IPS DF 19.7 (cell line): ENCODE results near the gene TRDMT1.

Source experiments
- DNase-seq: peaks from one replicate; pipeline ENCODE4 v3.0.0-alpha.2; 2013; ENCODE audit warnings: low read depth, low spot score

Gene TRDMT1

DNA sequence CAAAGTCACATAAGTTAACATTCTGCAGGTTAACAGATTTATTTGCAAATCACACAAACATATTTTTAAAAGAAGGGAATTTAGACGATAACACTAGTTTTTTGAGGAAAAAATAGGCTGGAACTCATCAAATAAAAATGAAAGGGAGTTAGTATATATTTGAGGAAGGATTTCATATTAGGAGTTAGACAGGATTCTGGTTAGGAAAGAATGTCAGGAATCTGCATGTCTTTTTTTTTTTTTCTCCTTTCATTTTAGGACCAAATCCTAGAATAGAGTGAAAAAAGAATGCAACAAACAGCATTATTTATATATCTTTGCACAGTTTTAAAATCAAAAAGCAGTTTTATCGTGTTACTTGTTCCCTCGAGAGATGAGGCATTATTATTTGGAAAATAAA lies 8.9 kb upstream of the TRDMT1 start:
- DNase-seq, result no peak

DNA sequence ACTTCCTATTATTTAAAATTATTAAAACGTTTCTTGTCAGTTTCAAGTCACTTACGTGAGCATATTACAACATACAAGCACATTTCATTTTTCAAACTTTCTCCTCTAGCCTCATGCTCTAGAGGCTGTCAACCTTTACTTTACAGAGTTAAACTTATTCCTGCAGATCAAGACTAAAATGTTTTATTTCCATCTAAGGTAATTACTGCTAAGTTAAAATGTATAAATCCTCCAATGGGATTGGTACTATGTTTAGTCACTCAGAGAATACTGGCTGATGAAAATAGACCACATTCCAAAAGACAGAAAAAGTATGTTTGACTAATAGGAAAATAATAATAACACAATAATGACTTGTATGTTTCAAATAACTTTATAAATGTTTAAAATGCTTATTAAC lies 8.4 kb upstream of the TRDMT1 start:
- DNase-seq, result no peak

DNA sequence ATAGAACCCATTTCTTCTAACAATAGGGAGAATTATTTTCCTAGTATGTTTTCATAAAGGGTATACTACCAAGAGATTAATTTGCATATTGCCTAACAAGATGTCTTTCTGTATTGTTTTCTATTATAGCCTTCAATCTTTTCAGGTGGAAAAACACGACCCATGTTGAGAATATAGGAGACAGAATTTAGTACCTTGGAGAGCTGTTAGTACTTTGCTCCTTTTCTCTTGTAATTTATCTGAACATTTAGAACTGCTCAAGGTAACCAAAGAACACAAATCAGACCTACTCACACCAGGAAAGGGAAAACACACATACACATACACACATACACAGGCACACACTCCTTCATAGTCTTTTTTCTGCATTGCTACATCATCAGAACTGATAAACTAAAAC lies 7.8 kb upstream of the TRDMT1 start:
- DNase-seq, result no peak

DNA sequence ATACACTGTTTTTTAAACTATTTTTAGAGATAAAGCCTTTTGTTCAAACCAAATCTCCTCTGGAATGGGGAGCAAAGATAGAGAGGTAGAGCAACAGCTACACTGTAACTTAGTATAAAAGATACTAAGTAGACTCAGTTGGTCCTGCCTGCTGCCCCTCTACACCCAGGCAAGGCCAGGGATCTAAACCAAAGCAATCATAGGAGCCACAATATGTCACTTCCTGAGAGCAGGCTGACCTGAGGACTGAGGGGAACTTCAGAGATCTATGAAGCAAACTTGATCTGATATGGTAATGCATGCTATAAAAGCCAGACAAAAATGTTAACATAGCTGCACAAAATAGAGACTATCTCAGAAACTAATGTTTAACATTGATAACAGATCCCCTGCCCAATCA lies 7.0 kb upstream of the TRDMT1 start:
- DNase-seq, result no peak

DNA sequence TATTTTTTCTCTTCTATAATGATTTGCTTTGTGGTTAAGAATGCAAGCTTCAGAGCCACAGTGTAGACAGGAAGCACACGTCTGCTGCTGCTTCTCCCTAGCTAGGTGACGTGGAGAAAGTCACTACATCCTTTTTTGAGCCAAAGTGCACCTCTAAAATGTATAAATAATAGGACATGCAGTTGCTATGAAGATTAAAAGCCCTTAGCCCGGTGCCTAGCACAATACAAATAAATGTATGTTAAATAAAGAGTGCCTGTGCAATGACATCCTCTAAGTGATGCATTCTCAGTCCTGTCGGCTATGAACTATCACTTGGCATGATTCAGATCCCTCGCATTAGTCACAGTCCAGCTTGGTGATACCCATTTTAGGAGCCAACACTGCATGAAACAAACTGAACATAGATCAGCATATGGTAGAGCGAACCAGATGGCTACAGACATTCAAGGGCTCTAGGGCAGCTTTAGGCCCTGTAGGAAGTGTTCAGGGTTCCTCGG lies 4.8 kb upstream of the TRDMT1 start:
- no peak for DNase-seq

DNA sequence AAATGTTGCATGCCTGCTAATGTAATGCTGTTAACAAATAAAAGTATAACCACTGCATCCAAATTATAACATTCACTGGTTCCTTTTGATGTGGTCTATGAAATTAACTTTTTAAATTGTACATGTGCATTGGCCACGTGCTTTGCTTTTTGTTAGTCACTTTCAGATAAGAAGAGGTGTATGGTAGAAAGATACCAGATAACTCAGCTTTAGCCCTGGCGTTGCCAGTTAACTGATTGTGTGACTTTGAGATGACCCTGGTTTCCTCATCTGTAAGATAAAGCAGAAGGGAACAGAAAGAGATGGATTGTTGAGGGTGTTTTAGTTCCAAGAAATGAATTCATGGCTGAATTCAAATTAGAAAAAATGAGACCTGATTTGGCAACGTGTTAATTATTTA lies 1.9 kb upstream of the TRDMT1 start:
- no peak for DNase-seq

DNA sequence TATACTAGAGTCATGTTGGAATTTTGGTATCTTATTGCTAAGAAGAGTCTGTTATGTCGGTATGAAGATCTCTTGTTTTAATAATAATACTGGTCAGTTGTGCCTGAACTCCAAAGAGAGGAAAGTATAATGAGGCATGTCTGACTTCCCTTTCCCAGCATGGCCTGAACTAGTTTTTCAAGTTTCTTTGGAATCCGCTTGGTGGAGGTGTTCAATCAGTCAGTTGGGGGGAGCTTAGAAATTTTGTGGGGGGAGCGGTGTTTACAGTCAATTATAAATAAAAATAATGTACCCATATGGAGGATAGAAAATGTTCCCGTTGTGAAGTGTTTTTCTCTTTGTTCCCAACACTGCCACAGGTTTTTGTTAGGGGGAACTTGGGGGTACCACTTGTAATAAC lies 1.5 kb upstream of the TRDMT1 start:
- no peak for DNase-seq

DNA sequence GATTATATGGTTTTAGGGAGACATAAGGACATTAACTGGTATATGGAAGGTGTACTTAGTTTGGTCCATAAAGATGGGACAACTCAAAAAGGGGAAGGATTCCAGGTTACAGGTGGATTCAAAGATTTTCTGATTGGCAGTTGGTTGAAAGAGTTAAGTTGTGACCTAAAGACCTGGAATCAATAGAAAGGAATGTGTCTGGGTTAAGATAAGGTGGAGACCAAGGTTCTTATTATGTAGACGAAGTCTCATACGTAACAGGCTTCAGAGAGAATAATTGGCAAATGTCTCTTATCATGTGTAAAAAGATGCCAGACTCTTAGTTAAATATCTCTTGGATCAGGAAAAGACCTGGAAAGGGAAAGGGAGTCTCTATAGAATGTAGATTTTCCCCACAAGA lies 1.0 kb upstream of the TRDMT1 start:
- DNase-seq, result no peak

DNA sequence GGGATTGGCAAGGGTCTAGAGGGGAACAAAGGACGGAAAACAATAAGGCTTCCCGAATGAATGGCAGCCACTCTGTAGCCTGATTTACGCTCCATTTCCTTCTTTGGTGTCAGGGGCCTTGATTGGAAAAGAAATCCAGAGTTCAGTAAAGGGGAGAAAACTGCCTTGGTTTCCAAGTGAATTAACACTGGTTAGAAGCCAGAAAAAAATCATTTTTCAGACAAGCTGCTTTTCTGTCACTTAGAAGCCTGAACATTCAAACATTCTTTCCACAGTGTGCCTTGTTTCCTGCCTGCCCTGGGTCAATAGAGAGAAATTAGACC lies 283 bp upstream of the TRDMT1 start:
- no peak for DNase-seq

DNA sequence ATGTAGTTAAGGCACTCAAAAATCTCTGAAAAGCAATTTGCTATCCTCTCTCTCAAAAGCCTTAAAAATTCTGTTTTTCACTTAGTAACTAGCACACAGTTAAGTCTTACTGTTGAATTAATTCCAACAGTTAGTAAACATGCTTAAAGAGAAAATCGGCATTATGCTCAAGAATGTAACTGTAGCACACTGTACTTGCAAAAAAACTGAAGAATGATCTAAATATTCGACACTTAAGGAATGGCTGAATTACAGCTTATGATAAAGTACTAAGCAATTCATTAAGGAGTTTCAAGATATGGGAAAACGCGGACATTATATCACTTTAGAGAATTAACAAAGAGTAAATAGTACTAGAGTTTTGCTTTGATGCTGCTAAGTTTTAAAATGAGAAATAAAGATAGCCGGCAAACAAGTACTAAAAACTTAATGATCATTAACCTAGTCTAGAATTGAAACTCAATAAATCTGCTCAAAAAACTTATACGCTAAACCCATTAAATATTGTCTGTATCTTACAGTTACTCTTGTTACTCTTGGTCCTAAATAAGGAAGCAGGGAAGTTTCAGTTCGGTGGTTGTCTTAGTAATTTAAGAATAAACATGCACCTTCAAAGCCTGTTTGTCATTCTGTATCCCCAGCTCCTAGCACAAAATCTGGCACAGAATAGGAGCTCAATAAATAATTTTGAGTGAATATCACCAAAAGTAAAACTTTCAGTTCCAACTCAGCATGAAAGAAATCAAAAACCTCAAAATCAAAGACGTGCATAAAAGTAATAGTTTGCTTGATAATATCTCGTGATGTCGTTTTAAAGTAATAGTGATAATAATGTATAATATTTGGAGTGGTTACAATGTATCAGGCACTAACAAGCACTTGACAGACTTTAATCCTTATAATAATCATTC lies 1.2 kb downstream of the TRDMT1 start:
- no peak for DNase-seq

DNA sequence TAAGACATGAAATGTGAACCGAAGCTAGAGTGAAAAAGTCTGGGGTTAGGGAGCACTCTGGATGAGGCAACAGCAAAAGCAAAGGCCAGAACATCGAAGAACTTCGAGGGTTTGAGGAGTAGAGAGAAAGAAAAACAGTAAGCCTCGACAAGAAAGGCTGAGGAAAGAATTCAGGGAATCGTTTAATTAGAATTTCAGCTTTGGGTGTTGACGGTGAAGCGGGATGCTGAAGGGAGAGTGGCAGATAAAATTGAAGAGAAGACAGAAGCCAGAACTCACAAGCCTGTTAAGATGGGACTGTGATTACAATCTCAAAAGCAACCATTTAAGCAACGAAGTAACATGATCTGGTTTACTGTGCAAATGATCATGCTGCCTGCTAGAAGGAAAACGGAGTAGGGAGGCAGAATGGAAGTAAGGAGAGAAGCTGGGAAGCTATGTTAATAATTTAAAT lies 2.1 kb downstream of the TRDMT1 start:
- DNase-seq, result no peak

DNA sequence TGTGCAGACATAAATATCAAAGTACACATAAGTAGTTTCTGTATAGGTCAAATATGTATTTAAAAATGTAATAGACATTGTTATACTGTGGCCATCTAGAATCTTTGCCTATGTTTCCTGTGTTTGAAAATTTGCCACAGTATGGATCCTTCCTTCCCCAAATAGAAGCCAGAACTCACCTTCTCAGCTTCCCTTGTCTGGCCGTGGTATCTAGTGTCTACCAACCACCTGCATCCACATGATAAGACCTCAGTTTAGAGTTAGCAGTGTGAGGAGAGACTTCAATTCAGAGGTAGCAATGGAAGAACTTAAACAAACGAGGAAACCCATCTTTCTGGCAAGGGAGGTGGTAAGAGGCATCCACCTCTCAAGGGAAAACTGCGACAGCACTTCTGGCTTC lies 4.9 kb downstream of the TRDMT1 start:
- no peak for DNase-seq

DNA sequence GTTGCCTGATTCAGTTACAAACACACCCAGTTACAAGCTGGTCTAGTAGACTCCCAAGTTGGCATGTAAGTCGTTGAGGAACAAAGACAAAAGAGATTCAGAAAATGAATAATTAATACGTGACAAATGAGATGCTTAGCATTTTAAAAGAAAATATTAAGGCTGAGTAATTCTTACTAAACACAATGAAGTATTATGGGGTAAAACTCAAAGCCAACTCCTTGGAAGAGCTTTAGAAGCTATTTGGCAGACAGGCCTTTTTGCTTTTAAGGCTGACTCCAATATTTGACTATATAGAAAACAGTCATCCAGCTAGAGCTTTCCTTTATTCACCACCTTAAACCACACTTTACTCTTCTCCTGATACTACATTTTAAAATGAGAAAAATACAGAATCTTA lies 5.4 kb downstream of the TRDMT1 start:
- no peak for DNase-seq

DNA sequence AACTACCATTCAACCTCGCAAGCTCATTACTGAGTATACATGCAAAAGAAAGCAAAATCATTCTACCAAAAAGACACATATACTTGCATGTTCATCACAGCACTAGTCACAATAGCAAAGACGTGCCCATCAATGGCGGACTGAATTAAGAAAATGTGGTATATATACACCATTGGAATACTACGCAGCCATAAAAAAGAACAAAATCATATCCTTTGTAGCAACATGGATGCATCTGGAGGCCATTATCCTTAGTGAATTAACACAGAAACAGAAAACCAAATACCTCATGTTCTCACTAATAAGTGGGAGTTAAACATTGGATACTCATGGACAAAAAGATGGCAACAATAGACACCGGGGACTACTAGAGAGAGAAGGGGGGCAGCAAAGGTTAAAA lies 6.4 kb downstream of the TRDMT1 start:
- DNase-seq, result no peak

DNA sequence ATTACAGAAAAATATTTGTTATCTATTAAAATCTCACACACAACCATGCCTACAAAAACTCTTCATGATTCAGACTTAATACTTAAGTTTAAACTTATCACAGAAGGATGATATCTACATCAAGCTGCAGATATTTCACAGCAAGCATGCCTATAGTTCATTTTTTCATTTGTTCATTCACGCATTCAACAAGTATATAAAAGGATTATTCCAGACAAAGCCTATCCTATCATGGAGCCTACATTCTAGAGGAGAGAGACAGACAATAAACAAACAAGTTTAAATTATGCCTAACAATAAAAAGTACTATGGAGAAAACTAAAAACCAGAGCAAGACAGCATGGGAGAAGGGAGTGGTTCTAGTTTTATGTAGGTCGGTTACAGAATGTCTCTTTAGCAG lies 10.9 kb downstream of the TRDMT1 start:
- DNase-seq, result no peak

DNA sequence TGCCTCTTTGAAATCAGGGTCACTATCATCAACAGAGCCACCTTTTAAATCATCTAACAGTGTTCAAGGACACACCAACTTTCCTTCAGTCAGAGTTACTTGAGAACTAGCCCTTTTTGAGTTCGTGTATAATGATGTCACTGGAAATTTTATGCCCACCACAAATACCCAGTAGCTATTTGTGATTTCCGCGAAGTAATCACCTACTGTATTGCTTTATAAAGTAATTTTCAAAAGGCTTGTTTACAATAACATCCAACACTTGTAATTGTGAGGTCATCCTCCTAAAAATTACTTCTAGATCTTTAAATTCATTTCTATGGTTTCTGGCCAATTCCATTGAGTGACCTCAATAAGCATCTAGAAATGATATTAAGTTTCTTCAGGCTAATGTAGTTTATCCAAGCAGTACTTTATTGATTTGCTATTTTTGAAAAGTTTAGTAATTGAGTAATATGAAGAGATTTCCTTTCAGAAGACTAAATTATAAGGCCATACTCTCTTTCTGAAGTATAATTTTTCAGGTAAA lies 12.8 kb downstream of the TRDMT1 start:
- no peak for DNase-seq

DNA sequence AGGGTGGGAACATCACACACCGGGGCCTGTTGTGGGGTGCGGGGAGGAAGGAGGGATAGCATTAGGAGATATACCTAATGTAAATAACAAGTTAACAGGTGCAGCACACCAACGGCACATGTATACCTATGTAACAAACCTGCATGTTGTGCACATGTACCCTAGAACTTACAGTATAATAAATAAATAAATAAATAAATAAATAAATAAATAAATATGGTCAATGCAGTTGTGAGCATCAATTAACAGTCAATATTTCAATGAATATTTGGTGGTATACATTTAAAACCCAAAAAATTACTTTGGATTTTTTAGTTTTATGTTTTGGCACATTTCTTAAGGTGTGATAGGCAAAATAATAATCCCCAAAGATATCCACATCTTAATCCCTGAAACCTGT lies 15.6 kb downstream of the TRDMT1 start:
- DNase-seq, result no peak

DNA sequence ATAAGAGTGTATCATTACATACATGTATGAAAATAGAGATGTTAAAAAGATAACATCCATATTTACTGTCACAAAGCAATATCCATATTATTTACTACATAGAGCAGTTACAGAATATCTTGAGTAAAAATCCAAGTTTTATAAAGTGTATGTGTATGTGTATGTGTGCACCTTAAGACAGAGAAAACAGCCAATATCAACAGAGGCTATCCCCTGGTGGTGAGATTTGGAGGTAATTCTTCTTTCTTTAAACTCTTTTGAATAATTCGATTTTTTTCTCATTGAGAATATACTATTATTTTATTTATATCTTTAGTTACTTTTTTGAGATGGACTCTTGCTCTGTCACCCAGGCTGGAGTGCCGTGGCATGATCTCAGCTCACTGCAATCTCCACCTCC lies 18.4 kb downstream of the TRDMT1 start:
- no peak for DNase-seq

DNA sequence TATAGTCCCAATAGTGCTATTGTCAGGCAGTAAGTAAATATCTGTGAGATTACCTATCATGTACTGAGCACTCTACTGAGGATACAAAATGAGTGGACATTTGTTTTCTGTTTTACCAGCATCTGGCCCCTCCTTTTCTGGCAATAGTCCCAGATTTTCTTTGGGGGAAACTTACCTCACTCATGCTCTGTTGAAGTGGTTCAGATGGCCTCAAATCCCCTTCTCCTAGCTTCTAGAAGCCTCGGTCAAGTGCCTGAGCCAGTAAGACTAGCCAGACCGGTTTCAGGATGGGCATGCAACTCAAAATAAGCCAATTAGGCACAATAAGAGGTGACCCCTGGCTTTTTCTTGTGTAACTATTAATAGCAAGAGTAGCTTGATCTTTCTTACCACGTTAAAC lies 19.7 kb downstream of the TRDMT1 start:
- no peak for DNase-seq

DNA sequence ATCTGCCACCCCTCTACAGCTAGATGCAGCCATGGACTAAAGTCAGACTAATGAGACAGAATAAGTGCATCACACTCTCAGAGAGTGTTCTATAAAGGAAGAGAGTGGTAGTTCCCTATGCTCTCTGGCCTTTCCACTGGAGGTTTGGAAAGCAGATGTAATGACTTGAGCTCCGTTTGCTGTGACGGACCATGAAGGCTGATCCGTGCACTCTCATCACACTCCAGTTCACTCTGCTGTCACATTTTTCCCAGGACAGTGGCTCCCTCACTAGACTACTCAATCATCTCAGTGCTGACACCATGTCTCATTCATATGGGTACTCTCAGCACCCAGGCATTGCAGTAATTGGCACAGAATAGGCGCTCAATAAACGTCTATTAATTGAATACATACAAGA lies 20.4 kb downstream of the TRDMT1 start:
- no peak for DNase-seq

DNA sequence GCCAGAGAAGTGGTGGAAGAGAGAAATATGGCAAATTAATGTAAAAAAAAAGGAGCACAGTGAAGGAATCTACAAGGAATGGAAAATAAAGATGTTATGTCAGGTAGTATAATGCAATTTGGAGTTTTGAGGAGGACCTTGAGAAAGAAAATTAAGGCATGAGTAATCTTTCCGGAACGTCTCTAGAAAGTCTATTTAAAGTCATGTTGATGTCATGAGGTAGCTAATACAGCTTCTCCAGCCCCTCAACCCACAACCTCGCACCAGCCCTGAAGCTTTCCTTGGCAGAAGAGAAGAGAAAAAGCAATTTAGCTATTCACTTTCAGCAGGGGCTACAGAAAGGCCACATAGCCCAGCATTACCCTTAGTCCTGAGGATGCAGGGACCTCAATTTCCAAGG lies 22.5 kb downstream of the TRDMT1 start:
- no peak for DNase-seq

DNA sequence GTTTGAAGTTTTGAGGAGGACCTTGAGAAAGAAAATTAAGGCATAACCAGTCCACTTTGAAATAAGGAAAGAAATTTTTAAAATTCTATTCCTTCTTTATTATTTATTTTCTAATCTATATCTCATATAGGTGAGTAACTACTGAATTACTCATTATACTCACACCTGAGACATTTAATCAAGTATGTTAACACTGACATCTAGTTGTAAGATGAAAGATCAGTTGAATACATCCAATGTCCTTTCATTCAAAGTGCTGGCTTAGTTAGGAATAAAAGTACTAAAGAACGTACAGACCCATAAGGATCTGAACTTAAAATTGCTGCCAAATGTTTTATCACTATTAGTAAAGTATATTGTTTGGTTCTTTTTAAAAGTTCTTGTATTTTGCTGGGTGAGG lies 23.5 kb downstream of the TRDMT1 start:
- no peak for DNase-seq

DNA sequence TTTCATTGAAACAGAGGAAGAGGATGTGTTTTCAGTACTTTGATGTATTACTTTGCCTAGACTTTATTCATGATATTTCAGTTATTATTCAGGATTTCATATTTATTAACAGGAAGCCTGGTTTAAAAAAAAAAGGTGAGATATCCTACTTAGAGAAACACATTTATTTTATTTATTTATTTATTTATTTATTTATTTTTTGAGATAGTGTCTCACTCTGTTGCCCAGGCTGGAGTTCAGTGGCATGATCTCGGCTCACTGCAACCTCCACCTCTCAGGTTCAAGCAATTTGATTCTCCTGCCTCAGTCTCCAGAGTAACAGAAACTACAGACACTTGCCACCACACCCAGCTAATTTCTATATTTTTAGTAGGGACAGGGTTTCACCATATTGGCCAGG lies 24.5 kb downstream of the TRDMT1 start:
- DNase-seq, result no peak

DNA sequence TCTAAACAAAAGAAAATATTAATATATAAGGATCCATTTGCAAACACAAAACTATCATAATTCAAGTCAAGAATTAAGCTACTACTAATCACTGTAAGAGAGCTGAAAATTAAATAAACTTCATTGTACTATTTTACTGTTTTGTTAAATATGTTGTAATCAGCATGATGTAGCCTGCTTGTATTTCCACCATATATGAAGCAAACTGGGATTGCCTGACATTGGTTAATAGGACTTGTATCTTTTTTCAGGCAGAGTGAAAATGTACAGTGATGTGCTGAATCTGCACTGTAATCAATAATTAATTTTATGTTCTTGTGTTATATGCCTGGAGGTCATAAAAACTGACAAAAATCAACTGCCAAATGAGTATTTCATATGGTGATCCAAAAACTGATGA lies 25.4 kb downstream of the TRDMT1 start:
- no peak for DNase-seq
